Endothelial cell (in vitro differentiated cells): ENCODE measurements around the gene HELZ2. TPM values are rescaled to one million over a fixed set of nuclear protein-coding genes. Genes with fewer than 3 reads are reported as not detected.
"Not testable (repeated sequence)": the region's sequence is repeated elsewhere in the genome, so short reads cannot be mapped to it uniquely, and the experiment has no call there.

Experiments
- DNase-seq: peaks from one replicate; pipeline ENCODE4 v3.0.0; 2021; ENCODE audit warnings: low spot score
- H3K27ac Mint-ChIP-seq: one replicate; pipeline ENCODE4 v1.8.0; 2021; ENCODE audit warnings: mixed read lengths, inconsistent platforms; ENCODE audit not compliant: unreplicated experiment
- H3K27me3 Mint-ChIP-seq: one replicate; pipeline ENCODE4 v1.8.0; 2021; ENCODE audit warnings: mild to moderate bottlenecking, moderate library complexity, mixed read lengths, inconsistent platforms; ENCODE audit not compliant: unreplicated experiment
- H3K36me3 Mint-ChIP-seq: one replicate; pipeline ENCODE4 v1.8.0; 2021; ENCODE audit warnings: mild to moderate bottlenecking, low read depth, mixed read lengths, inconsistent platforms; ENCODE audit not compliant: unreplicated experiment
- H3K4me1 Mint-ChIP-seq: one replicate; pipeline ENCODE4 v1.8.0; 2021; ENCODE audit warnings: mild to moderate bottlenecking, mixed read lengths, inconsistent platforms; ENCODE audit not compliant: unreplicated experiment
- H3K4me3 Mint-ChIP-seq: one replicate; pipeline ENCODE4 v1.8.0; 2021; ENCODE audit warnings: mild to moderate bottlenecking, mixed read lengths, inconsistent platforms; ENCODE audit not compliant: unreplicated experiment
- H3K9me3 Mint-ChIP-seq: one replicate; pipeline ENCODE4 v1.8.0; 2021; ENCODE audit warnings: mixed read lengths, inconsistent platforms; ENCODE audit not compliant: unreplicated experiment
- total RNA-seq: library from RNA; stranded (reverse); fragmentation: NEBNext Ultra II Directional; extraction: Animal tissue kit (Norgen Biotek cat#: 25700); gene quantifications from one replicate; pipeline ENCODE4 v1.2.1, GENCODE V29; 2021; ENCODE audit not compliant: unreplicated experiment
- TF ChIP-seq, protein P1 (sequence below): fragments of 200-600 bp; sonication (generic); IDR thresholded peaks from one replicate; pipeline ENCODE4 v1.5.0; 2021; ENCODE audit warnings: antibody characterized with exemption; ENCODE audit not compliant: unreplicated experiment

Gene HELZ2
- total RNA-seq, 1 donor from 2014 or later, result 15.3 TPM

DNA sequence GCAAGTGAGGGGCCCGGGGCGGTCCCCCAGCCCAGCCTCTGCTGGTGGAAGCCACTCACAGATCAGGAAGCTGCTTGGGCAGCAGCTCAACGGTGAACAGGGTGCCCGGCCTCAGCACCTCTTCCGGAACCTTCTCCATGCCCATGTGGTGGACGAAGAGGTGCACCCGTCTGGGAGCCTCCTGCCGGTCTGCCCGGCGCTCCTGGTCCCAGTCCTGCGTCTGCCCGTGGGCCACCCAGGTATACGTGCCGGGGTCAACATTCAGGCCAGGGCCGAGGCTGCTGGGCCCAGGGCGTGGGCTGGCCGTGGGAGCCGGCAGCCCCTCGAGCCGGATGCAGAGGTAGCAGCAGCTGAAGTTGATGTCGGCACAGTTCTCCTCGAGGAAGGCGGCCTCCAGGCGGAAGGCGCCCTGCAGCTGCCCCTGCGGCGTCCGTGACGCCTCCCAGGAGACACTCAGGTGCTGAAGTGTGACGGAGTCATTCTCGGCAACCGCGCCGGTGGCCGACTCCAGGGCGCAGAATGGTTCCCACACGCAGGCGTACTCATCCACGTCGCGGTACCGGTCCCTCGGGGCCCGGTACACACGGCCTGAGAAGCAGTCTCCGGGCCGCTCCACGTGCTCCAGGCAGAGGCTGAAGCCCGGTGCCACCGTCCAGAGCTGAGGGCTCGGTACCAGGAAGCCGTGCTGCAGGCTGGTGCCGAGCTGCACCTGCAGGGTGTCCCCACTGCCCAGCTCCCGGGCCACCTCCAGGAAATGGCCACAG is 11.4 kb downstream of the HELZ2 start:
- H3K9me3 Mint-ChIP-seq, result no peaks in the 10 kb centered on the region
- TF ChIP-seq, protein P1, sequence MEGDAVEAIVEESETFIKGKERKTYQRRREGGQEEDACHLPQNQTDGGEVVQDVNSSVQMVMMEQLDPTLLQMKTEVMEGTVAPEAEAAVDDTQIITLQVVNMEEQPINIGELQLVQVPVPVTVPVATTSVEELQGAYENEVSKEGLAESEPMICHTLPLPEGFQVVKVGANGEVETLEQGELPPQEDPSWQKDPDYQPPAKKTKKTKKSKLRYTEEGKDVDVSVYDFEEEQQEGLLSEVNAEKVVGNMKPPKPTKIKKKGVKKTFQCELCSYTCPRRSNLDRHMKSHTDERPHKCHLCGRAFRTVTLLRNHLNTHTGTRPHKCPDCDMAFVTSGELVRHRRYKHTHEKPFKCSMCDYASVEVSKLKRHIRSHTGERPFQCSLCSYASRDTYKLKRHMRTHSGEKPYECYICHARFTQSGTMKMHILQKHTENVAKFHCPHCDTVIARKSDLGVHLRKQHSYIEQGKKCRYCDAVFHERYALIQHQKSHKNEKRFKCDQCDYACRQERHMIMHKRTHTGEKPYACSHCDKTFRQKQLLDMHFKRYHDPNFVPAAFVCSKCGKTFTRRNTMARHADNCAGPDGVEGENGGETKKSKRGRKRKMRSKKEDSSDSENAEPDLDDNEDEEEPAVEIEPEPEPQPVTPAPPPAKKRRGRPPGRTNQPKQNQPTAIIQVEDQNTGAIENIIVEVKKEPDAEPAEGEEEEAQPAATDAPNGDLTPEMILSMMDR, result no peak
- no peak overlapping the region for H3K27ac Mint-ChIP-seq
- DNase-seq, result no peak
- peaks cover 3% of the 10 kb centered on the region for H3K27me3 Mint-ChIP-seq
- no peaks in the 10 kb centered on the region for H3K4me1 Mint-ChIP-seq
- no peak overlapping the region for H3K4me3 Mint-ChIP-seq
- no peaks in the 10 kb centered on the region for H3K36me3 Mint-ChIP-seq

DNA sequence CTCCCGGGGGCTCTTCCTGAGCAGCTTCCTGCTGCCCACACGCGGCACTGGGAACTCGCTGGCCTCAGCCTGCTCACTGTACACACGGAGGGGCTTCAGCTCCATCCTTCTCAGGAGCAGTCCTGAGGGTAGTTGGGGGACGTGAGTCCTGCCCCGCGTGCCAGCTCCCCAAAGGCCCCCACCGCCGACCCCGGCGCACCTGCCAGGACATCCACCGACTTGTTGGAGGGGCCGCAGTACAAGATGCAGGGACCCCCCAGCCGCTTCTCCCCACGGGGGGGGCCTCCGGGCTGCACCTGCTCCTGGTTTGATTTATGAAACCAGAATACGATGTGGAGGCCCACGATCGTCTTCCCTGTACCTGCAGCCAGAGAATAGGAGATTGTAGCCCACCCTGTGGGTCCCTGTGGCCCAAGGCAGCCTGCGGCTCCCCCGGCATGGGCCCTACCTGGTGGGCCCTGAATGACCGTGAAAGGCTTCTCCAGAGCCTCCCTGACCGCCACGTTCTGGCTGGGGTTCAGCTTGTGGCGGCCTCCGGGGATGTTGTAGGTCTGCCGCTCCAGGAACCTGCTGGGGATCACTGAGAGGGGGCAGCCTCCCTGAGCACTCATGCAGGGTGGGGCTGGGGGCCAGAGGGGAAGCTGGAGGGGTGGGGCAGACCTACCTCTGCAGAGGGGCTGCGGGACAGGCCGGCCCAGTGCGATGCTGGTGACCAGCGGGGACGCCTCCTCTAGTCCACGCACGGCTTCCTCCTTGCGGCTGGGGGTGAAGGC is 12.2 kb downstream of the HELZ2 start:
- no peaks in the 10 kb centered on the region for H3K36me3 Mint-ChIP-seq
- TF ChIP-seq, protein P1, result no peak
- DNase-seq, result no peak
- H3K27me3 Mint-ChIP-seq, result peaks cover 3% of the 10 kb centered on the region
- no peaks in the 10 kb centered on the region for H3K9me3 Mint-ChIP-seq
- H3K4me3 Mint-ChIP-seq, result no peak overlapping the region
- H3K27ac Mint-ChIP-seq, result no peak overlapping the region
- no peaks in the 10 kb centered on the region for H3K4me1 Mint-ChIP-seq

- TF ChIP-seq, protein P1, result no peak
- Mint-ChIP-seq H3K4me3 (no peak overlapping the region), H3K4me1 (no peaks in the 10 kb centered on the region), H3K27me3 (peaks cover 3% of the 10 kb centered on the region), H3K27ac (no peak overlapping the region), H3K36me3 (no peaks in the 10 kb centered on the region), H3K9me3 (no peaks in the 10 kb centered on the region)
- no peak for DNase-seq
Observed at GRCh38 chr20:63560856-63561609, 13.0 kb downstream of the HELZ2 start.

DNA sequence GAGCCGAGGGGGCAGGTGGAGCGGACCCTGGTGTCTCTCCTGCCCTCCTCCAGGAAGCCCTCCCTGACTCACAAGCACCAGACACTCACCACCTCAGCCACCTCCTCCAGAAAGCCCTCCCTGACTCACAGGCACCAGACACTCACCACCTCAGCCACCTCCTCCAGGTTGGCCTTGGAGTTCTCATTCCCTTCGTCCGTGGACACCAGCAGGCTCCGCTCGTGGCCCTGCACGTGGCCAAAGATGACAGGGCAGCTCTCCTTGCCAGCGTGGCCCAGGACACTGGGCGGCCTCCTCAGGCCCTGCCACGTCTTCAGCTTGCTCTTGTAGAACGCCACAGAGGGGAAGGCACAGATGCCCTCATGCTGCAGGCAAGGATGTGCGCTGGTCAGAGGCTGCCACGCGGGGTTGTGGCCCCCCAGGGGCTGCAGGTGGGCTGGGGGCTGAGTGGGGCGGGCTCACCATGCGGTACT is 13.7 kb downstream of the HELZ2 start:
- Mint-ChIP-seq H3K27ac (no peak overlapping the region), H3K9me3 (no peaks in the 10 kb centered on the region), H3K4me1 (no peaks in the 10 kb centered on the region), H3K27me3 (peaks cover under 1% of the 10 kb centered on the region), H3K4me3 (no peak overlapping the region), H3K36me3 (no peaks in the 10 kb centered on the region)
- TF ChIP-seq, protein P1, result no peak
- no peak for DNase-seq

GRCh38 chr20:63559485-63560332 is 14.3 kb downstream of the HELZ2 start:
- H3K27ac Mint-ChIP-seq, H3K27me3 Mint-ChIP-seq: not testable (repeated sequence)
- peak; percentile 47 for DNase-seq

More at GRCh38 chr20:63559485-63560332, 14.3 kb downstream of the HELZ2 start:
- not testable (repeated sequence) for H3K4me3 Mint-ChIP-seq, H3K9me3 Mint-ChIP-seq, H3K36me3 Mint-ChIP-seq, H3K4me1 Mint-ChIP-seq
